ENCODE measurements around the gene DPPA3.
"Not testable (repeated sequence)": the region's sequence is repeated elsewhere in the genome, so short reads cannot be mapped to it uniquely, and the experiment has no call there.

DPPA3 gene

GRCh38 chr12:7711133-7711532 lies at the start of gene DPPA3:
DPPA3 (plus strand) TSS chr12:7711433; CDS start chr12:7711571, 138 bp downstream.
- no peak for DNase-seq

- no peak for DNase-seq
Measured at GRCh38 chr12:7661741-7662140, 49.5 kb upstream of the DPPA3 start.

- no peak for DNase-seq
Measured at GRCh38 chr12:7666595-7666994, 44.6 kb upstream of the DPPA3 start.

- DNase-seq = no peak
Measured at GRCh38 chr12:7667125-7667524, 44.1 kb upstream of the DPPA3 start.

- DNase-seq = no peak
Measured at GRCh38 chr12:7668171-7668570, 43.1 kb upstream of the DPPA3 start.

- not testable (repeated sequence) for DNase-seq
Measured at GRCh38 chr12:7675455-7675854, 35.8 kb upstream of the DPPA3 start.

GRCh38 chr12:7677432-7677888 lies 33.8 kb upstream of the DPPA3 start:
- not testable (repeated sequence) for DNase-seq

GRCh38 chr12:7678744-7679143 lies 32.5 kb upstream of the DPPA3 start:
- DNase-seq = no peak

- DNase-seq = no peak
Measured at GRCh38 chr12:7679251-7680045, 31.8 kb upstream of the DPPA3 start.

- no peak for DNase-seq
Measured at GRCh38 chr12:7681535-7681934, 29.7 kb upstream of the DPPA3 start.

GRCh38 chr12:7693793-7694192 lies 17.4 kb upstream of the DPPA3 start:
- no peak for DNase-seq

GRCh38 chr12:7694556-7695236 lies 16.5 kb upstream of the DPPA3 start:
- DNase-seq = no peak

- DNase-seq = no peak
Measured at GRCh38 chr12:7695237-7695560, 16.0 kb upstream of the DPPA3 start.

- DNase-seq = no peak
Measured at GRCh38 chr12:7695566-7696197, 15.6 kb upstream of the DPPA3 start, which contains the start of gene GDF3. GDF3 (minus strand) TSS chr12:7695775; CDS start chr12:7695728, 47 bp downstream.

GRCh38 chr12:7705846-7706245 lies 5.4 kb upstream of the DPPA3 start:
- no peak for DNase-seq

GRCh38 chr12:7709969-7710675 lies 1.1 kb upstream of the DPPA3 start:
- no peak for DNase-seq

GRCh38 chr12:7712841-7713442 lies 1.7 kb downstream of the DPPA3 start:
- no peak for DNase-seq

GRCh38 chr12:7716381-7716780 lies 5.1 kb downstream of the DPPA3 start:
- DNase-seq = no peak

- no peak for DNase-seq
Measured at GRCh38 chr12:7719946-7720730, 8.9 kb downstream of the DPPA3 start.

- no peak for DNase-seq
Measured at GRCh38 chr12:7723926-7724325, 12.7 kb downstream of the DPPA3 start.

- no peak for DNase-seq
Measured at GRCh38 chr12:7729746-7730145, 18.5 kb downstream of the DPPA3 start.

- not testable (repeated sequence) for DNase-seq
Measured at GRCh38 chr12:7730984-7731383, 19.8 kb downstream of the DPPA3 start.

Data from CD4-positive, alpha-beta T cell treated with Interleukin-6 for 4 hours (primary cell).